Measurements from ENCODE around the gene CAMK4.
"Not testable (repeated sequence)": the region's sequence is repeated elsewhere in the genome, so short reads cannot be mapped to it uniquely, and the experiment has no call there.

The CAMK4 gene

GRCh38 chr5:111320953-111321352 is 96.8 kb downstream of the CAMK4 start:
- DNase-seq, result no peak

GRCh38 chr5:111321376-111321775 is 97.2 kb downstream of the CAMK4 start:
- no peak for DNase-seq

- DNase-seq, result no peak
Observed at GRCh38 chr5:111326551-111326950, 102.4 kb downstream of the CAMK4 start.

- no peak for DNase-seq
Observed at GRCh38 chr5:111337133-111337532, 112.9 kb downstream of the CAMK4 start.

DNA sequence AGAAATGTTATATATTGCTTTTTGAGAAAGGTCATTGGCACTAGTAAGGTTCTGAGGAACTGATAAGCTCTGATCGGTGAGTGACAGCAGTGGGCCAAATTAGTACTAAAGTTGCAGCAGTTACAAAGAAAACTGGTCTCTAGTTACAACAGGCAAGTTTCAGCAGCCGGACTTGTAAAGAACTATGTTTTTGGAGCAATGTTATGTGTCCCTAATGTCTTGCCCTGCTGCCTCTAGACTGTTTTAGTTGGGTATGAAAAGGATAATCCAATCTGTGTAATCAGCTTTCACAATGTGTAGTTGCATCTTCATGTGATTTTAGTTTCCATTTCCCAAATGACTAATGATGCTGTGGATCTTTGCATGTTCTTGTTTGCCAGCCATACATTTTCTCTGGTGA is 113.5 kb downstream of the CAMK4 start:
- no peak for DNase-seq

- no peak for DNase-seq
Observed at GRCh38 chr5:111345731-111346130, 121.5 kb downstream of the CAMK4 start.

GRCh38 chr5:111347021-111347420 is 122.8 kb downstream of the CAMK4 start:
- no peak for DNase-seq

DNA sequence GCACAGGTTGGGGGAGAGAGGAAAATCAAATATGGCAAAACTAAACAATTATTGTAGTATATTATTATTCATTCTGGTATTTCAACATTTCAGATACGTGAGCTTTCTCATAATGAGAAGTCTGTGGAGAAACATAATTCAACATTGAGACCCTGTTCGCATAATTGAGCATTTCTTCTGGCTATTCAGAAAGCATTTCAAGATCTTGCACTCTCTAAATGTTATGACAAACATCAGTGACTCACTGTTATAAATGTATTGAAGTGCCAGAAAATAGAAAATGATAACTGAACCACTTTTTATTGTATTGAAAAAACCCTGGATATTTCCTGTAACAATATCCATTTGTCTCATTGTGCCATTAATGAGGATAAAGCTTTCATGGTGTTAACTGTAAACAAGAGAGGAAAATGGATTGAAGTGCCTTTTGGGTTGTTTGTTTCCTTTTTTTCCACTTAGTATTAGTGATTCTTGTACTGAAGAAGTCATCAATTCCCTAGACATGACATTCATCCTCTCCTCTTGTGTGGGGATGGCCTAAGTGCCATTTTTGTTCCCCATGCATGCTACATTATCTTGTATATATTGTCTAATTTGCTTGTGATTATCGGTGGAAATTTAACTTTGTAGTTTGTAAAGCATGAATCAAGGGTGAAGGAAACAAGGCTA is 124.6 kb downstream of the CAMK4 start:
- no peak for DNase-seq

DNA sequence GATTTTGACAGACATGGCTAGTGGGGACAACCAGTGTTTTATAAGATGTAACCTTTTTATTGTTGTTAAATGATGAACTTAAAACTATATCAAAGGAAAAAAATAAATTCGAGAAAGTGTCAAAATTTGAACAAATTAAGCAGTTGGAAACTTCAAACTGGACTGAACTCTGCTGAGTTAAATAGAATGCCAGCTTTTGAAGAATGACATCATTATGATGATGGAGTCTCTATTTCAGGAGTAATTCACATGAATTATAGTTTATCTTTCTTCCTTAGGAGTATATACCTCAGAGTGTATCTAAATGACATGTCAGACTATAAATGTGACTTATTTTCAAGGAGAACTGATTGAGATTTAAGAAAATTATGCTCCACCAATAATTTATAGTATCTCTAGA is 125.2 kb downstream of the CAMK4 start:
- DNase-seq, result no peak

DNA sequence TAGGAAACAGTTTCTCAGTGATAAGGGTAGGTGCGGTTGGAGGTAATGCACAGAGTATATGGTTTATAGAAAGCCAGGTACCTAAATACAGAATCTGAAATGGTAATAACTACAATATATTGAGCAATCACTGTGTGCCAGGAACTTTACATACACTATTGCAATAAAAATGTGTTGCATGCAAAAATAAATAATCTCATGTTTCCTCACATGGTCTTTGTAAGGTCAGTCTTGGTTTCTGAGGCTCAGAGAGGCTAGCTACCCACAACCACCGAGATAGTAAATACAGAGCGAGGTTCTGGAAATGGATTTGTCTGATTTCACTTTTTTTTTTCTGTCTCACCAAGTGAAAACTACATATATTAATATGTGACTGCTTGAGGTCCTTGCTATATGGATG is 128.9 kb downstream of the CAMK4 start:
- no peak for DNase-seq

- not testable (repeated sequence) for DNase-seq
Observed at GRCh38 chr5:111358726-111359125, 134.5 kb downstream of the CAMK4 start.

GRCh38 chr5:111360173-111360572 is 136.0 kb downstream of the CAMK4 start:
- DNase-seq, result no peak

DNA sequence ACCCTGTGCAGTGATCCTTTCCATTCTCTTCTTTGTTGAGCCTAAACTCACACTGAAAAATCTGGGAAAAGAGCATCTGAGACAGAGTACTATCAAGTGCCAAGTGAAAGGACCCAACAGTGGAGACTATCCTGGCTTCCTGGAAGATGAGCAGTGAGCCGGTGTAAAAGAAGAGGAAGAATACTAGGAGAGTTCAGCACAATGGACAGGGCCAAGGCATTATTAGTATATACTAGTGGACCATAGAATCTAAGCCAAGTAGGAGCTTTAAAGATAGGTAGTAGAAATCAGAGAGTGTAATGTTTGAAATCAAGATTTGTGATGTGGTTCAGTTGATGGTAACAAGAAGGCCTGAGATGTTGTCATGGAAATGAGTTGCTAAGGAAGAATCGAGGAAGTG is 140.8 kb downstream of the CAMK4 start:
- no peak for DNase-seq

DNA sequence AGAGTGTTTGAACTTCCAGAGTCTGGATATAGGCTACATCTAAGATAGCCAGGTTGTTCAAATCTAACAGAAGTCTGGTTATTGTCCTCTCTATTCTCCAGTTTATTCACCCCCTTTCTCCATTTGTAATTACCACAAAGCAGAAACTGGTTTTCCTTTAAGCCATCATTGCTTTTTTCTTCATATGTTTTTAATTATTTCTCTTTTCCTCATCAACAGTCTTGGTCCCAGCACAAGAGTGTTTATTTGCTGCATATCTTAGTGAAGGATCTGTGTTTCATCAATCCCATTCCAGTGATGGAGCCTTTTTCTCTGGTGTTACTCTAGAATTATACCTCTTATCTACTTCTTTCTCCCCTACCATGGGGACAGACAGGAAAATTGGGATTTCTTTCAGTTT is 142.2 kb downstream of the CAMK4 start:
- no peak for DNase-seq

DNA sequence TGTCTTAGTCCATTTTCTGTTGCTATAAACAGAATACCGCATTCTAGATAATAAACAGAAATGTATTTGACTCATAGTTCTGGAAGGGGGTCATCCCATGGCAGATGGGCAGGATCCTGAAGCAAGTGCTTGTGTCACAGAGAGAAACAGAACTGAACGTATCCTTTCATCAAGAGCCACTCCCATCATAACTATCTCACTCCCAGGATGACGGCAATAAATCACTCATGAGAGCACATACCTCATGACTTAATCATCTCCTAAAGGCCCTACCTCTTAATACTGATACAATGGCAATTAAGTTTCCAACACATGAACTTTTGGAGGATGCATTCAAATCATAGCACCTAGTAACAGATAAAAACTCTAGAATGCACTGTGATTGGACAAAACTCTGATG is 142.9 kb downstream of the CAMK4 start:
- no peak for DNase-seq

- no peak for DNase-seq
Observed at GRCh38 chr5:111372799-111373198, 148.6 kb downstream of the CAMK4 start.

DNA sequence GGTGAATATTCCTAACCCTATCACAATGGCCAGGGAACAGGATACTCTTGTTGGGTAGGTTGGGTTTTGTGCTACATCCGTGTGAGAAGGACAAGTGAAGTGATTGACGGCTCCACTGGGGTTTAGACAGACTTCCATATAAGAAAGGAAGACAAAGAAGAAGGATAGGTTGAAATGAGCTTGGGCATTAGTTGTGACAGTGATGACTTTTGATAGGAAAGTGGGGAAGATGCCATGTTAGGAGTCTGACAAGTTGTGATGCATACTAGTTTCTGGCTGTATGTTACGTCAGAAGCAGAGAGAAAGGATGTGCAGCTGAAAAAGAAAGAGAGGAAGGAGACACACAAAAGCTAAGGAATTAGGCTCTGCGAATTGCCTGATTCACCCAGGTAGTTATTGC is 150.2 kb downstream of the CAMK4 start:
- no peak for DNase-seq

- DNase-seq, result no peak
Observed at GRCh38 chr5:111375645-111376044, 151.5 kb downstream of the CAMK4 start.

DNA sequence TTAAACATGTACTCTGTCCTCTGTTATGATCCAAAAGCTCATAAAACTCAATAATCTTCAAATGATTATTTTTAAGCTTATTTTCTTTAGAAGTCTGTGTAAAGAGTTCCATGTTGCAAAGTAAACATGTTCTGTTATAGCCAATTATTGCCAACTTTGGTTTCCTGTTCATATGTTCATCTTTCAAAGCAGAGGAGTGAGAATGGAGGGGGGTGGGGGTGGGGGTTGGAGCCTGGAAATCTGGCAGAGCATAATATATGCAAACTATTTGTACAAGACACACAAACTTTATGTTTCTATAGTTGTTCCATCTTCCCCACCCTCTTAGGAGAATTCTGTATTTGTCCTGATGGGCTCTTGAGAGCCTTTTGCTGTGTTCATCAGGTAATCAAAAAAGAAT is 153.1 kb downstream of the CAMK4 start:
- DNase-seq, result no peak

GRCh38 chr5:111379391-111379816 is 155.2 kb downstream of the CAMK4 start:
- no peak for DNase-seq

GRCh38 chr5:111383288-111383970 is 159.2 kb downstream of the CAMK4 start:
- DNase-seq, result no peak

DNA sequence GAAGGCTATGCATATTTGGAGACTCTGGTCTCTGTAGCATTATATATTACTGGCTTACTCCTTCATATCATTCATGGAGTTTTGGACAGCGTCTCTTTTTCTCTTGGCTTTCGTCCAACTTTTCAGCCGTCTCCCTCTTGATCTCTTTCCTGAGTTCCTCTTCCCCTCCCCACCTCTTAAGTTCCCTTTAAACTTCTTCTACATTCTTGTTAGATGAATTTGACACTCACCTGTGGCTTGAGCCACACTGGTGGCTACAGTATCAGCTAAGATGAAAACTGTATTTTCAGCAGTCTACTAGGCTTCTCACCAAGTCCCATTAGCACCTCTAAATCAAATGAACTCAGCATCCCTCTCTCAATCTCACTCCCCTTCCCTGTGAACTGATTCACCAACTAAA is 160.0 kb downstream of the CAMK4 start:
- no peak for DNase-seq

- no peak for DNase-seq
Observed at GRCh38 chr5:111385051-111385450, 160.9 kb downstream of the CAMK4 start.

DNA sequence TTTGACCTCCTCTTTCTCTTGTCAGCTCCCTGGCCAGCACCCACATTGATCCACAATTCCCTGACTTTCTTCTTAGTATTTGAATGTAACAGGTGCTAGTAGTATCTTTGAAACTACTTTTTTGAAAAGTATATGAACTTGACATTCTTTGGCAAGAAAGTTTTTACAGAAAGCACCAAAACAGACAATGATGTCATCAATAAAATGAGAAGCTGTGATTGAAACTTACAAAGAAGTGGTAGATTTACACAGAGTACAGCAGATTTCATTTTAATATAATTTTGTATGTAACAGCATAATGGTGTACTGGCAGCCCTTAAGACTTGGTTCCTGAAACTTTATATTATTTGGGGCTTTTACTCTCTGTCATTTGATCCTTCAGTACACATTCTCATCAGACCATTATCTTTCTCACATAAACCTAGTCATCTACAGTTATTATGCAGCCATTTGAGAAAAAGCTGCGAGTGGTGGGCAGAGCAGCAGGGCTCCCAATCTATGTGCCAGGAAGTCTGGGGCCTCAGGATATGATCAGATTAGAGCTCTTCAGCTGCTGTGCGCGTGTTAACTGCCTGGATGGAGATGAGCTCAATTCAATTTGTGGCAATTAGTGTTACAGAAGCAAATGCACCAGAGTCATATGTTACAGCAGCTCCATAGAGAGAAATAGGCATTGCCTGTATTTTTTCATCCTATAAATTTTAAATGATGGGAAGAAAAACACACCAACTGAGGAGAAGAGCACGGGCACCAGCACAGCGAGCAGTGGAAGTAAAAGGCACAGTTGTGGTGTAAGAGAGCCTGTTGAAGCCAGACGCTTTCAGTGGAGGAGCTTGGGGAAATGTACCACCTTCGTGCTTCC is 162.0 kb downstream of the CAMK4 start:
- no peak for DNase-seq
